ENCODE measurements around the gene NAA25. TPM values are rescaled to one million over a fixed set of nuclear protein-coding genes. Genes with fewer than 3 reads are reported as not detected.
A peak's percentile ranks its signal among the peaks of the same experiment; 100 is the strongest.

The NAA25 gene
- total and polyA plus RNA-seq, 9 of the 15 experiments (the other 6 are each of a cell fraction or from before 2014, with no cell fraction given) = 26.6 to 59.6 (median 48.9) TPM

DNA sequence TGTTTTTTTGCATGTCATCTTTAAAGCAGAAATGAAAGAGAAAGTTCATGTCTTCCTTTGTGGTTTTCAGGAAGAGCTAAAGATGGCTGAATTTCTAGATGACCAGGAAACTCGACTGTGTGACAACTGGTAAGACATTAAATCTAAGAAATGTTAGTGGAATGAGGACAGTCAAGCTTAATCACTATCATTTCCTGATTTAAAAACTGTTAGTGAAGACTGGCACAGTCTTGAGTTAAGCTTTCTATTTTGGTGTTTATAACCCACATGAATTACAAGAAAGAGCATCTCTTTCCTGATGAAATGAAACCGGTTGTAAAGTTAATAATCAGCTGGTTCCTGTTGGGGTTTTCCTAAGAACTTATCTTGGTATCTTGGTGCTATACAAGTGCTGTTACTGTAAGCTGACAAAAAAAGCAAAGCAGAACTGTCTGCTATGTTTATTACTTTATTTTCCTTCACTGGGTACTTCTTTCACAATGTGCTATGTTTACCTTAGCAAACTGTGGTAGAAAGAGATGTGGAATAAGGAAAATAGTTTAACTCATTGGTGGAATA, 21.9 kb upstream of the NAA25 start (continued):
- TF ChIP-seq, protein P1, sequence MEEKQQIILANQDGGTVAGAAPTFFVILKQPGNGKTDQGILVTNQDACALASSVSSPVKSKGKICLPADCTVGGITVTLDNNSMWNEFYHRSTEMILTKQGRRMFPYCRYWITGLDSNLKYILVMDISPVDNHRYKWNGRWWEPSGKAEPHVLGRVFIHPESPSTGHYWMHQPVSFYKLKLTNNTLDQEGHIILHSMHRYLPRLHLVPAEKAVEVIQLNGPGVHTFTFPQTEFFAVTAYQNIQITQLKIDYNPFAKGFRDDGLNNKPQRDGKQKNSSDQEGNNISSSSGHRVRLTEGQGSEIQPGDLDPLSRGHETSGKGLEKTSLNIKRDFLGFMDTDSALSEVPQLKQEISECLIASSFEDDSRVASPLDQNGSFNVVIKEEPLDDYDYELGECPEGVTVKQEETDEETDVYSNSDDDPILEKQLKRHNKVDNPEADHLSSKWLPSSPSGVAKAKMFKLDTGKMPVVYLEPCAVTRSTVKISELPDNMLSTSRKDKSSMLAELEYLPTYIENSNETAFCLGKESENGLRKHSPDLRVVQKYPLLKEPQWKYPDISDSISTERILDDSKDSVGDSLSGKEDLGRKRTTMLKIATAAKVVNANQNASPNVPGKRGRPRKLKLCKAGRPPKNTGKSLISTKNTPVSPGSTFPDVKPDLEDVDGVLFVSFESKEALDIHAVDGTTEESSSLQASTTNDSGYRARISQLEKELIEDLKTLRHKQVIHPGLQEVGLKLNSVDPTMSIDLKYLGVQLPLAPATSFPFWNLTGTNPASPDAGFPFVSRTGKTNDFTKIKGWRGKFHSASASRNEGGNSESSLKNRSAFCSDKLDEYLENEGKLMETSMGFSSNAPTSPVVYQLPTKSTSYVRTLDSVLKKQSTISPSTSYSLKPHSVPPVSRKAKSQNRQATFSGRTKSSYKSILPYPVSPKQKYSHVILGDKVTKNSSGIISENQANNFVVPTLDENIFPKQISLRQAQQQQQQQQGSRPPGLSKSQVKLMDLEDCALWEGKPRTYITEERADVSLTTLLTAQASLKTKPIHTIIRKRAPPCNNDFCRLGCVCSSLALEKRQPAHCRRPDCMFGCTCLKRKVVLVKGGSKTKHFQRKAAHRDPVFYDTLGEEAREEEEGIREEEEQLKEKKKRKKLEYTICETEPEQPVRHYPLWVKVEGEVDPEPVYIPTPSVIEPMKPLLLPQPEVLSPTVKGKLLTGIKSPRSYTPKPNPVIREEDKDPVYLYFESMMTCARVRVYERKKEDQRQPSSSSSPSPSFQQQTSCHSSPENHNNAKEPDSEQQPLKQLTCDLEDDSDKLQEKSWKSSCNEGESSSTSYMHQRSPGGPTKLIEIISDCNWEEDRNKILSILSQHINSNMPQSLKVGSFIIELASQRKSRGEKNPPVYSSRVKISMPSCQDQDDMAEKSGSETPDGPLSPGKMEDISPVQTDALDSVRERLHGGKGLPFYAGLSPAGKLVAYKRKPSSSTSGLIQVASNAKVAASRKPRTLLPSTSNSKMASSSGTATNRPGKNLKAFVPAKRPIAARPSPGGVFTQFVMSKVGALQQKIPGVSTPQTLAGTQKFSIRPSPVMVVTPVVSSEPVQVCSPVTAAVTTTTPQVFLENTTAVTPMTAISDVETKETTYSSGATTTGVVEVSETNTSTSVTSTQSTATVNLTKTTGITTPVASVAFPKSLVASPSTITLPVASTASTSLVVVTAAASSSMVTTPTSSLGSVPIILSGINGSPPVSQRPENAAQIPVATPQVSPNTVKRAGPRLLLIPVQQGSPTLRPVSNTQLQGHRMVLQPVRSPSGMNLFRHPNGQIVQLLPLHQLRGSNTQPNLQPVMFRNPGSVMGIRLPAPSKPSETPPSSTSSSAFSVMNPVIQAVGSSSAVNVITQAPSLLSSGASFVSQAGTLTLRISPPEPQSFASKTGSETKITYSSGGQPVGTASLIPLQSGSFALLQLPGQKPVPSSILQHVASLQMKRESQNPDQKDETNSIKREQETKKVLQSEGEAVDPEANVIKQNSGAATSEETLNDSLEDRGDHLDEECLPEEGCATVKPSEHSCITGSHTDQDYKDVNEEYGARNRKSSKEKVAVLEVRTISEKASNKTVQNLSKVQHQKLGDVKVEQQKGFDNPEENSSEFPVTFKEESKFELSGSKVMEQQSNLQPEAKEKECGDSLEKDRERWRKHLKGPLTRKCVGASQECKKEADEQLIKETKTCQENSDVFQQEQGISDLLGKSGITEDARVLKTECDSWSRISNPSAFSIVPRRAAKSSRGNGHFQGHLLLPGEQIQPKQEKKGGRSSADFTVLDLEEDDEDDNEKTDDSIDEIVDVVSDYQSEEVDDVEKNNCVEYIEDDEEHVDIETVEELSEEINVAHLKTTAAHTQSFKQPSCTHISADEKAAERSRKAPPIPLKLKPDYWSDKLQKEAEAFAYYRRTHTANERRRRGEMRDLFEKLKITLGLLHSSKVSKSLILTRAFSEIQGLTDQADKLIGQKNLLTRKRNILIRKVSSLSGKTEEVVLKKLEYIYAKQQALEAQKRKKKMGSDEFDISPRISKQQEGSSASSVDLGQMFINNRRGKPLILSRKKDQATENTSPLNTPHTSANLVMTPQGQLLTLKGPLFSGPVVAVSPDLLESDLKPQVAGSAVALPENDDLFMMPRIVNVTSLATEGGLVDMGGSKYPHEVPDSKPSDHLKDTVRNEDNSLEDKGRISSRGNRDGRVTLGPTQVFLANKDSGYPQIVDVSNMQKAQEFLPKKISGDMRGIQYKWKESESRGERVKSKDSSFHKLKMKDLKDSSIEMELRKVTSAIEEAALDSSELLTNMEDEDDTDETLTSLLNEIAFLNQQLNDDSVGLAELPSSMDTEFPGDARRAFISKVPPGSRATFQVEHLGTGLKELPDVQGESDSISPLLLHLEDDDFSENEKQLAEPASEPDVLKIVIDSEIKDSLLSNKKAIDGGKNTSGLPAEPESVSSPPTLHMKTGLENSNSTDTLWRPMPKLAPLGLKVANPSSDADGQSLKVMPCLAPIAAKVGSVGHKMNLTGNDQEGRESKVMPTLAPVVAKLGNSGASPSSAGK (IDR thresholded peaks at IDR 0.05) = no peak
- TF ChIP-seq ZNF274 (IDR thresholded peaks at IDR 0.05; ENCODE audit: borderline replicate concordance, low read depth, low read length) (no peak), ZNF143 (CRISPR knock-in tag; IDR thresholded peaks at IDR 0.05) (no peak), MAFF (IDR thresholded peaks at IDR 0.05; ENCODE audit: low read length) (0 out of 2 replicates have a peak, but pooled peaks have one; percentile 4), NCOA2 (IDR thresholded peaks at IDR 0.05; ENCODE audit: partially characterized antibody in 2 of 2) (no peak), ZNF224 (CRISPR knock-in tag; IDR thresholded peaks at IDR 0.05) (no peak), YY1 (IDR thresholded peaks at IDR 0.05; ENCODE audit: borderline replicate concordance in 1 of 3, control insufficient read depth in 1 of 3, extremely low read depth in 1 of 3, insufficient read depth in 3 of 3, insufficient read length in 1 of 3, insufficient replicate concordance in 2 of 3, low read depth in 1 of 3, low read length in 2 of 3) (peak in 1 of 3 experiments; percentile 13), SMC3 (conservative IDR thresholded peaks at IDR 0.05; ENCODE audit: insufficient read depth, low read depth, low read length) (no peak), NFIC (IDR thresholded peaks at IDR 0.05) (no peak), ADNP (tag; IDR thresholded peaks at IDR 0.05) (no peak), SIX5 (IDR thresholded peaks at IDR 0.05; ENCODE audit: borderline replicate concordance in 1 of 2, insufficient read depth in 1 of 2, low read depth in 1 of 2, low read length in 2 of 2) (no peak), CCAR2 (IDR thresholded peaks at IDR 0.05; ENCODE audit: low read depth, low read length) (no peak), ZEB2 (IDR thresholded peaks at IDR 0.05) (no peak), SLC30A9 (CRISPR knock-in tag; IDR thresholded peaks at IDR 0.05) (no peak)
- TF ChIP-seq, protein P2, sequence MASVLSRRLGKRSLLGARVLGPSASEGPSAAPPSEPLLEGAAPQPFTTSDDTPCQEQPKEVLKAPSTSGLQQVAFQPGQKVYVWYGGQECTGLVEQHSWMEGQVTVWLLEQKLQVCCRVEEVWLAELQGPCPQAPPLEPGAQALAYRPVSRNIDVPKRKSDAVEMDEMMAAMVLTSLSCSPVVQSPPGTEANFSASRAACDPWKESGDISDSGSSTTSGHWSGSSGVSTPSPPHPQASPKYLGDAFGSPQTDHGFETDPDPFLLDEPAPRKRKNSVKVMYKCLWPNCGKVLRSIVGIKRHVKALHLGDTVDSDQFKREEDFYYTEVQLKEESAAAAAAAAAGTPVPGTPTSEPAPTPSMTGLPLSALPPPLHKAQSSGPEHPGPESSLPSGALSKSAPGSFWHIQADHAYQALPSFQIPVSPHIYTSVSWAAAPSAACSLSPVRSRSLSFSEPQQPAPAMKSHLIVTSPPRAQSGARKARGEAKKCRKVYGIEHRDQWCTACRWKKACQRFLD (CRISPR knock-in tag; IDR thresholded peaks at IDR 0.05) = no peak
